Gastrocnemius medialis (tissue), 4 donors: ENCODE measurements around the gene BIRC2. TPM values are rescaled to one million over a fixed set of nuclear protein-coding genes. Genes with fewer than 3 reads are reported as not detected.

Experiments used
- ATAC-seq, 2 donors: fragments of 150-250 bp; one replicate each; pipeline ENCODE4 v1.9.1; 2016
- DNase-seq, 2 donors: peaks; one replicate each; pipeline ENCODE4 v3.0.0-alpha.2; 2019
- H3K27ac ChIP-seq, 4 donors: fragments of 200-600 bp; sonication (generic); 1 replicate in 1 of 4; 2 replicates in 3 of 4; pipeline ENCODE4 v1.5.1; 2016 to 2018; ENCODE audit warnings: mild to moderate bottlenecking in 2 of 4, moderate library complexity in 1 of 4
- H3K27me3 ChIP-seq, 3 donors: fragments of 200-600 bp; sonication (generic) in 2 of 3; 1 replicate in 1 of 3; 2 replicates in 2 of 3; pipeline versions ENCODE4 v1.5.1 to v1.6.0; 2016 to 2019; ENCODE audit warnings: mild to moderate bottlenecking in 1 of 3, moderate library complexity in 1 of 3
- H3K36me3 ChIP-seq, 2 donors: fragments of 200-600 bp; sonication (generic) in 1 of 2; one replicate each; pipeline ENCODE4 v1.5.1; 2017 to 2018
- H3K4me1 ChIP-seq, 2 donors: fragments of 200-600 bp; sonication (generic) in 1 of 2; one replicate each; pipeline ENCODE4 v1.5.1; 2016 to 2017; ENCODE audit warnings: mild to moderate bottlenecking in 2 of 2
- H3K4me3 ChIP-seq, 4 donors: fragments of 200-600 bp; sonication (generic) in 3 of 4; 1 replicate in 1 of 4; 2 replicates in 3 of 4; pipeline ENCODE4 v1.5.1; 2016 to 2019; ENCODE audit warnings: mild to moderate bottlenecking in 2 of 4
- H3K9me3 ChIP-seq, 3 donors: fragments of 200-600 bp; sonication (generic) in 2 of 3; 1 replicate in 1 of 3; 2 replicates in 2 of 3; pipeline ENCODE4 v1.5.1; 2016 to 2019
- POLR2A ChIP-seq, 2 donors: fragments of 450-650 bp; IDR thresholded peaks; one replicate each; pipeline ENCODE4 v1.6.1; 2017; ENCODE audit warnings: antibody characterized with exemption in 2 of 2, mild to moderate bottlenecking in 2 of 2, moderate library complexity in 2 of 2
- in situ Hi-C, 4 donors: fragments of 200-750 bp; cut with MboI; loops; one replicate each; pipeline versions ENCODE4 v1.15.0 to v1.8.0; 2017; ENCODE audit warnings: low sequenced_read_pairs in 4 of 4
- intact Hi-C: fragments of 100-400 bp; cut with DNase I; formaldehyde crosslinking; loops from one replicate; pipeline ENCODE4 v1.15.1; 2023; ENCODE audit warnings: low total_unique reads
- total RNA-seq, 4 donors: library from RNA; depleted of rRNA; stranded (reverse); fragments of >200 nt; gene quantifications; one replicate each; pipeline versions ENCODE4 v1.1.0 to v1.2.3, GENCODE V29; 2016
- TF ChIP-seq, protein P1 (sequence below), 5 experiments: fragments of 450-650 bp in 3 of 5; fragments of 200-600 bp in 2 of 5; sonication (generic) in 2 of 5; IDR thresholded peaks in 4 of 5; conservative IDR thresholded peaks in 1 of 5; 1 replicate in 4 of 5; 2 replicates in 1 of 5; pipeline ENCODE4 v1.5.1; 2016 to 2019; ENCODE audit warnings: antibody characterized with exemption in 5 of 5, mild to moderate bottlenecking in 3 of 5, moderate library complexity in 3 of 5

The BIRC2 gene
- total RNA-seq, 4 donors from 2014 or later: 30.7 to 60.3 (median 46.6) TPM

- H3K36me3 ChIP-seq: peaks cover 0 to 53% of the 10 kb centered on the region in 2 donors
- ATAC-seq (no peak), DNase-seq (no peak)
- H3K4me1 ChIP-seq: peaks cover 0 to 3% of the 10 kb centered on the region in 2 donors
- TF ChIP-seq POLR2A (IDR thresholded peaks at IDR 0.05): no peak
- TF ChIP-seq, protein P1, sequence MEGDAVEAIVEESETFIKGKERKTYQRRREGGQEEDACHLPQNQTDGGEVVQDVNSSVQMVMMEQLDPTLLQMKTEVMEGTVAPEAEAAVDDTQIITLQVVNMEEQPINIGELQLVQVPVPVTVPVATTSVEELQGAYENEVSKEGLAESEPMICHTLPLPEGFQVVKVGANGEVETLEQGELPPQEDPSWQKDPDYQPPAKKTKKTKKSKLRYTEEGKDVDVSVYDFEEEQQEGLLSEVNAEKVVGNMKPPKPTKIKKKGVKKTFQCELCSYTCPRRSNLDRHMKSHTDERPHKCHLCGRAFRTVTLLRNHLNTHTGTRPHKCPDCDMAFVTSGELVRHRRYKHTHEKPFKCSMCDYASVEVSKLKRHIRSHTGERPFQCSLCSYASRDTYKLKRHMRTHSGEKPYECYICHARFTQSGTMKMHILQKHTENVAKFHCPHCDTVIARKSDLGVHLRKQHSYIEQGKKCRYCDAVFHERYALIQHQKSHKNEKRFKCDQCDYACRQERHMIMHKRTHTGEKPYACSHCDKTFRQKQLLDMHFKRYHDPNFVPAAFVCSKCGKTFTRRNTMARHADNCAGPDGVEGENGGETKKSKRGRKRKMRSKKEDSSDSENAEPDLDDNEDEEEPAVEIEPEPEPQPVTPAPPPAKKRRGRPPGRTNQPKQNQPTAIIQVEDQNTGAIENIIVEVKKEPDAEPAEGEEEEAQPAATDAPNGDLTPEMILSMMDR (IDR thresholded peaks at IDR 0.05 in 4 of 5, conservative IDR thresholded peaks at IDR 0.05 in 1 of 5): no peak
- no peaks in the 10 kb centered on the region for H3K27me3 ChIP-seq
- in situ Hi-C loops (loop anchor here in 3 of 4 donors (5.0 to 25.0 kb wide), 3 partner anchors 101 to 111 kb away; no protein-coding TSS in a partner anchor), intact Hi-C loops (no loop called here)
- no peak overlapping the region for H3K27ac ChIP-seq
- H3K4me3 ChIP-seq: no peak overlapping the region
- no peaks in the 10 kb centered on the region for H3K9me3 ChIP-seq
Measured at GRCh38 chr11:102386136-102386734, 39.2 kb downstream of the BIRC2 start.

DNA sequence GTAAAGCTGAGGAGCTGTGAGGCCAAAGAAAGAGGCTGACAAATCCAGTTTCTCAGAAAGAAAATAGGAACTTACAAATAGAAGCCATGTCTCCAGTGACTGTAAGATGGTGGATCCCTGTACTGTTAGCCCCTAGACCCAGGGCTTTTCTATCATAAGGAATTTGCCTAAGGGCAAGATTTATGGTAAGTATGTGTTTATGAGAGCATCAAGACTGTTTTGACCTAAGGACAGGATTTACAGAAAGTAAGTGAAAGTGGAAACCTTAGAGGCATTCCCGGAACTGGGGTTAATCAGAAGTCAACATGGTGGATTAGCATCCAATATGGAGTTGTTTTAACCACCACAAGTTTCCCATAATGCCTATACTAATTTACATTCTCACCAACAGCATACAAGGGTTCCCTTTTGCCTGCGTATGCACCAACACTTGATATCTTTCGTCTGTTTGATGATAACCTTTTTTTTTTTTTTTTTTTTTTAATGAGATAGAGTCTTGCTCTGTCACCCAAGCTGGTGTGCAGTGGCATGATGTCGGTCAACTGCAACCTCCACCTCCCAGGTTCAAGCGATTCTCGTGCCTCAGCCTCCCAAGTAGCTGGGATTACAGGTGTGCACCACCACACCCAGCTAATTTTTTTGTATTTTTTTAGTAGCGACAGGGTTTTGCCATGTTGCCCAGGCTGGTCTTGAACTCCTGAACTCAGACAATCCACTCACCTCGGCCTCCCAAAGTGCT is 40.2 kb downstream of the BIRC2 start:
- no peak for DNase-seq
- intact Hi-C loops (no loop called here), in situ Hi-C loops (loop anchor here in 3 of 4 donors (5.0 to 25.0 kb wide), 3 partner anchors 100 to 110 kb away; no protein-coding TSS in a partner anchor)
- TF ChIP-seq POLR2A (IDR thresholded peaks at IDR 0.05): no peak
- TF ChIP-seq, protein P1 (IDR thresholded peaks at IDR 0.05 in 4 of 5, conservative IDR thresholded peaks at IDR 0.05 in 1 of 5): no peak
- H3K27me3 ChIP-seq: no peaks in the 10 kb centered on the region
- no peak overlapping the region for H3K27ac ChIP-seq
- no peak for ATAC-seq
- H3K4me1 ChIP-seq: peaks cover 0 to 3% of the 10 kb centered on the region in 2 donors
- H3K4me3 ChIP-seq: no peak overlapping the region
- peaks cover 0 to 48% of the 10 kb centered on the region in 2 donors for H3K36me3 ChIP-seq
- H3K9me3 ChIP-seq: no peaks in the 10 kb centered on the region

DNA sequence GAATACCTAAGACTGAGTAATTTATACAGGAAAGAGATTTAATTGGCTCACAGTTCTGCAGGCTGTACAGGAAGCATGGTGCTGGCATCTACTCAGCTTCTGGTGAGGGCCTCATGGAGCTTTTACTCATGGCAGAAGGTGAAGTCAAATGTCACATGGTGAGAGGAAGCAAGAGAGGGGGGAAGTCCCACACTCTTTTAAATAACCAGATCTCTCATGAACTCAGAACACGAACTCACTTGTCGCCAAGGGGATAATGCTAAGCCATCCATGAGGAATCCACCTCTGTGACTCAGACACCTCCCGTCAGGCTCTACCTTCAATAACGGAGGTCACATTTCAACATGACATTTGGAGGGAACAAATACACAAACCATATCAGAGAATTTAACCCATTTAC is 42.2 kb downstream of the BIRC2 start:
- DNase-seq: no peak
- Histone ChIP-seq H3K4me1 (peaks cover 0 to 3% of the 10 kb centered on the region in 2 donors), H3K36me3 (peaks cover 0 to 55% of the 10 kb centered on the region in 2 donors), H3K27me3 (no peaks in the 10 kb centered on the region), H3K4me3 (no peak overlapping the region), H3K9me3 (no peaks in the 10 kb centered on the region), H3K27ac (no peak overlapping the region)
- intact Hi-C loops: no loop called here
- in situ Hi-C loops: loop anchor here in 3 of 4 donors (5.0 to 25.0 kb wide), 3 partner anchors 98 to 108 kb away; no protein-coding TSS in a partner anchor
- TF ChIP-seq POLR2A (IDR thresholded peaks at IDR 0.05): no peak
- TF ChIP-seq, protein P1 (IDR thresholded peaks at IDR 0.05 in 4 of 5, conservative IDR thresholded peaks at IDR 0.05 in 1 of 5): no peak
- ATAC-seq: no peak

- H3K27me3 ChIP-seq: no peaks in the 10 kb centered on the region
- no peaks in the 10 kb centered on the region for H3K9me3 ChIP-seq
- H3K36me3 ChIP-seq: peaks cover 0 to 45% of the 10 kb centered on the region in 2 donors
- intact Hi-C loops: loop anchor here (1.0 to 5.0 kb wide), 2 partner anchors 61 to 104 kb away; partner anchors contain the start of gene TMEM123
- no peak for TF ChIP-seq POLR2A (IDR thresholded peaks at IDR 0.05)
- TF ChIP-seq, protein P1 (IDR thresholded peaks at IDR 0.05 in 4 of 5, conservative IDR thresholded peaks at IDR 0.05 in 1 of 5): peak; percentile 42 to 82 (median 78)
- DNase-seq (peak; percentile 25 to 44), ATAC-seq (peak; percentile 76 to 93)
- in situ Hi-C loops: loop anchor here in 1 of 4 donors (25.0 kb wide), 1 partner anchor 96 kb away; no protein-coding TSS in a partner anchor
- no peak overlapping the region for H3K27ac ChIP-seq
- peaks cover 0 to 3% of the 10 kb centered on the region in 2 donors for H3K4me1 ChIP-seq
- no peak overlapping the region for H3K4me3 ChIP-seq
Measured at GRCh38 chr11:102390667-102391465, 43.9 kb downstream of the BIRC2 start.
